SK-N-SH treated with all-trans-retinoic acid at 6 μM for 48 hours (cell line): ENCODE measurements around the gene ABCG2.

Source experiments
- ARNTL ChIP-seq: fragments of 450-650 bp; formaldehyde crosslinking; IDR thresholded peaks from 2 replicates; pipeline ENCODE4 v1.5.0; 2020; ENCODE audit warnings: low read depth, mild to moderate bottlenecking, moderate library complexity, borderline replicate concordance
- BACH2 ChIP-seq: fragments of 250-450 bp; sonication (Bioruptor Pico); IDR thresholded peaks from 2 replicates; pipeline ENCODE4 v1.9.0; 2021; ENCODE audit warnings: mild to moderate bottlenecking, borderline replicate concordance
- OSR1 ChIP-seq: fragments of 250-450 bp; sonication (Bioruptor Pico); IDR thresholded peaks from 2 replicates; pipeline ENCODE4 v1.8.0; 2022; ENCODE audit warnings: moderate library complexity, mild to moderate bottlenecking, inconsistent platforms
- PATZ1 ChIP-seq: fragments of 250-450 bp; sonication (Bioruptor Pico); IDR thresholded peaks from 2 replicates; pipeline ENCODE4 v1.8.0; 2020; ENCODE audit warnings: mild to moderate bottlenecking, moderate library complexity, borderline replicate concordance
- PPARA ChIP-seq: fragments of 250-450 bp; sonication (Bioruptor Pico); IDR thresholded peaks from 2 replicates; pipeline ENCODE4 v1.5.0; 2020; ENCODE audit warnings: mild to moderate bottlenecking, borderline replicate concordance
- RARB ChIP-seq: fragments of 250-450 bp; sonication (Bioruptor Pico); IDR thresholded peaks from 2 replicates; pipeline ENCODE4 v1.8.0; 2021; ENCODE audit warnings: mild to moderate bottlenecking, moderate library complexity
- TCF4 ChIP-seq: fragments of 250-450 bp; sonication (Bioruptor Pico); IDR thresholded peaks from 2 replicates; pipeline ENCODE4 v1.8.0; 2021; ENCODE audit warnings: mild to moderate bottlenecking, moderate library complexity, borderline replicate concordance
- TSHZ2 ChIP-seq: fragments of 250-450 bp; sonication (Bioruptor Pico); IDR thresholded peaks from 2 replicates; pipeline ENCODE4 v1.5.0; 2020; ENCODE audit warnings: mild to moderate bottlenecking, moderate library complexity
- ZFP3 ChIP-seq: fragments of 250-450 bp; sonication (Bioruptor Pico); IDR thresholded peaks from 2 replicates; pipeline ENCODE4 v1.5.0; 2020; ENCODE audit warnings: mild to moderate bottlenecking, moderate library complexity
- ZFP30 ChIP-seq: fragments of 450-650 bp; formaldehyde crosslinking; IDR thresholded peaks from 2 replicates; pipeline ENCODE4 v1.5.0; 2022; ENCODE audit warnings: mild to moderate bottlenecking, moderate library complexity
- ZNF565 ChIP-seq: fragments of 450-650 bp; formaldehyde crosslinking; conservative IDR thresholded peaks from 2 replicates; pipeline ENCODE4 v1.5.0; 2020; ENCODE audit warnings: low read depth, mild to moderate bottlenecking, moderate library complexity

- TF ChIP-seq PATZ1 = no peak
- no peak for TF ChIP-seq PPARA (CRISPR knock-in tag)
- no peak for TF ChIP-seq OSR1 (CRISPR knock-in tag)
- TF ChIP-seq TCF4 (CRISPR knock-in tag) = no peak
- no peak for TF ChIP-seq RARB (CRISPR knock-in tag)
- TF ChIP-seq ZFP3 = no peak
- TF ChIP-seq ARNTL (CRISPR knock-in tag) = no peak
- no peak for TF ChIP-seq ZNF565 (CRISPR knock-in tag)
- TF ChIP-seq ZFP30 = no peak
- no peak for TF ChIP-seq TSHZ2
- no peak for TF ChIP-seq BACH2 (CRISPR knock-in tag)
Observed at GRCh38 chr4:88204882-88205281, 46.4 kb upstream of the ABCG2 start.
